ENCODE data around the gene LNP1.

The LNP1 gene

GRCh38 chr3:100400419-100400779 lies 940 bp upstream of the LNP1 start:
- DNase-seq: peak in 1 of 2 donors; percentile 14

DNA sequence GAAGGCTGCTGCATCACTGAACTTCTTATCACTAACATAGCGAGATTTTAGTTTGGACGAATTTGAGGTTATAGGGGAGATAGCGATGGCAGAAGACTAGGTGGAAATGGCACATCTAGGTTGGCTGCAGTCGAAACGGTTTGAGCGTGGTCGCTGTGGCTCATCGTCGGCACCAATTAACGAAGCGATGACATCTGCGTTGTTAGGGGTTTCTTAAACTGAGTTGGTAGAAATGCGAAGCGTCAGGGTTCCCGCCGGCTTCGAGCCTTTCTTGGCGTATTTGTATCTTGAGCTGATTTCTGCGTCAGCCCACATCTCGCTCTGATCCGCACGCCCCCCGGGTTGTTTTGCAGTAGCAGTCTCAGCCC lies 319 bp downstream of the LNP1 start:
- peak; percentile 31 to 35 for DNase-seq

- DNase-seq: no peak
Measured at GRCh38 chr3:100402256-100402655, 917 bp downstream of the LNP1 start.

DNA sequence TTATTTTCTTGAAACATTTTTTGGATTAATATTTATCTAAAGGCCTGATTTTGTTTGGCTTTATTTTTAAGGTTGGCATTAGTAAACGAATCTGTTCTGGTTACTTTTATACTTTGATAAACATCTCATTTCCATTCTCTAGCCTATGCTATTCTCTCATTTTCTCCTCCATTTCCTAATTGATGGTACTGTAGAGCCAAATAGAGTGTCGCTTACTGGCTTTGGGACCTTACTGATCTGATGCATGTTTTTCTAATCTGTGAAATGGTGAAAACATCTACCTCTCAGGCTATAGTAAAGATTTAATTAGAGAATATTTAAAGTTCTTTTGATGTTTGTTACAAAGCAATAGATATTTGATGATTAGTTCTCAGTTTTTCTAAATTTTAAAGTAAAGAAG lies 1.6 kb downstream of the LNP1 start:
- no peak for DNase-seq

GRCh38 chr3:100403362-100404249 lies 2.3 kb downstream of the LNP1 start:
- DNase-seq: no peak

GRCh38 chr3:100404250-100404548 lies 2.9 kb downstream of the LNP1 start:
- DNase-seq: no peak

- no peak for DNase-seq
Measured at GRCh38 chr3:100407164-100407563, 5.8 kb downstream of the LNP1 start.

- no peak for DNase-seq
Measured at GRCh38 chr3:100407977-100408532, 6.7 kb downstream of the LNP1 start.

- DNase-seq: no peak
Measured at GRCh38 chr3:100411091-100411982, 10.0 kb downstream of the LNP1 start.

GRCh38 chr3:100412912-100413590 lies 11.7 kb downstream of the LNP1 start:
- DNase-seq: no peak

DNA sequence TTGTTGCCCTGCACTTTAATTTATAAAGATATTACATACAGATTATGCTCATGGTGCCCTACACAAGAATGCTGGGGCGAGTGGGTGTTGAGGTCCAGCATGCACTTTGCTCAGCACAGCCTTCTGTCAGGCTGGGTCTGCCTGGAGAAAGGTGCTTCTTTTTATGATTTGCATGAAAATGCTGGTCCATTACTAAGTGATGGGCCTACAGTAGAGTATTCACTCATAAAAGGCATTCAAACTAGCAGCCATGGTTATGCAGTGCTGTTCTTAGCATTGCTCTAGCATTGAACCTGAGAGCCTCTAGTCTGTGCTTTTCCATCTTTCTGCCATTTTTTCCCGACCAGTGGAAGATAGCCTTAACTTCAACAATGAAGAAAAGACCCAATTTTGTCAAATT lies 12.3 kb downstream of the LNP1 start:
- no peak for DNase-seq

GRCh38 chr3:100416176-100416575 lies 14.8 kb downstream of the LNP1 start:
- DNase-seq: no peak

- no peak for DNase-seq
Measured at GRCh38 chr3:100416863-100417262, 15.5 kb downstream of the LNP1 start.

GRCh38 chr3:100419406-100419805 lies 18.1 kb downstream of the LNP1 start:
- DNase-seq: no peak

DNA sequence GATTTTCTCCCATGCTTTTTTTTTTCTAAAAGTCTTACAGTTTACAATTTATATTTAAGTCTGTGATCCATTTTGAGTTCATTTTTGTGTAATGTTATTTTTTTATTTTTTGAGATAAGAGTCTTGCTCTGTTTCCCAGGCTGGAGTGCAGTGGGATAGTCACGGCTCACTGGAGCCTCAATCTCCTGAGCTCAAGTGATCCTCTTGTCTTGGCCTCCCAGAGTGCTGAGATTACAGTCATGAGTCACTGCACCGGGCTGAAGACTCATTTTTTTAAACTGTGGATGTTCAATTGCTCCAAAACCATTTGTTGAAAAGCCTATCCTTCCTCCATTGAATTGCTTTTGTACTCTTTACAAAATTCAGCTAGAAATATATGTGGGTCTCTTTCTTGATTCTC lies 19.5 kb downstream of the LNP1 start:
- DNase-seq: no peak

- no peak for DNase-seq
Measured at GRCh38 chr3:100423611-100424010, 22.3 kb downstream of the LNP1 start.

DNA sequence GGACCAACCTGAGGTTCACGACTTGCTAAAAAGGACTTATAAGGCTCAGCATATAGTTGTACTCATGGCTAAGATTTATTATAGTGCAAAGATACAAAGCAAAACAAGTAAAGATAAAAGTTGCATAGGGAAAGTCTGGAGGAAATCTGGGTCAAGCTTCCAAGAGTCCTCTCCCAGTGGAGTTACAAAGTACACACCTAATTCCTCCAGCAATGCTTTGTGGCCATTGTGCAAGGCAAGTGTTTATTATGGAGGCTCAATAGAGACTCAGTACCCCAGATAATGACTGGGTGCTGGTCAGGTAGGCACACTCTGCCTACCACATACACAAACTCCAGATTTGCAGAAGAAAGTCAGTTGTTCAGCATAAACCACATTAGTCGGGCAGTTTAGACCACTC lies 22.9 kb downstream of the LNP1 start:
- DNase-seq: no peak

DNA sequence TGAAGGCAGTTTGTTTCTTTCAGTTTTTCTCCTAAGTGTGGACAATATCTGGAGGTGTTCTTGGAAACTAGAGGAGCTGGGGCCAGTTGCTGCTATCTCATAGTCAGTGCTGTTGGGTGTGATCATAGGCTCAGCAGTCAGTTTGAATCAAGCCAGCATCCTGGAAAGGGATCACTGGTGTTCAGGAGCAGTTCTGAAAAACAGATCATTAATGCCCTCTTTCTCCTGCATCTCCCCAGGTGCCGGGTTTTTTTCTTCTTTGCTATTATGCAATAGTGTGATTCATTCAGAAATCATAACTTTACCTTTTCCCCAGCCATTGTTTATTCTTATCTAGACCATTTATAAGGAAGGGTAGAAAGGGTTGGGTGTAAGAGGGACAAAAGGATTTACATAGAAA lies 24.0 kb downstream of the LNP1 start:
- DNase-seq: no peak

- DNase-seq: no peak
Measured at GRCh38 chr3:100426067-100426682, 24.8 kb downstream of the LNP1 start.

- DNase-seq: no peak
Measured at GRCh38 chr3:100427699-100428098, 26.4 kb downstream of the LNP1 start.

DNA sequence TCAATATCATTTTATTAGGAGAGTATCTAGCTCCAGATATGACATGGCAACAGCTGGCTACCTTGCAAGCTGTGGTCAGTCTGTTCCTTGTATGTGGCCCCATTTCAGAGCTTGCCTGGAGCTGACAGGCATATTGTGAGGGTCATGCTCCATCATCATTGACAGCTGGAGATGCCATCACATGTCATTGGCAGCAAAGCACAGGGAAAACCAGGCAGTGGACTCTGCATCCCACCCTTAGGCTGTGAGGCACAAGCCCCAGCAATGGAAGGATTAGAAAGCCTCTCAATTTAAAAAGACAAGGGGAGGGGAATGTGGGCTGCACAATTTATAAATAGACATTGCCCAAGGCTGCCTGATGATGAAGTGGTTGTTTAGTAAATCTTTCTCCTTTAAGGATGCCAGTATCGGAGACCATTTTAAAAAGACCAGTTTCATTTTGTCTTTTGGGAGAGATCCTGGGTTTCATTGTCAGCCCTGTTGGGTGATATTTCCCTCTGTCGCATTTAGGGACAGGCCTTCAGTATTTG lies 27.9 kb downstream of the LNP1 start:
- no peak for DNase-seq

- no peak for DNase-seq
Measured at GRCh38 chr3:100436951-100437350, 35.6 kb downstream of the LNP1 start.

Data from stimulated activated CD4-positive, alpha-beta T cell treated with anti-CD3 and anti-CD28 coated beads, Interleukin-2, amount 100 ng/mL, for 48 hours (primary cell).